Gastroesophageal sphincter (tissue), 3 donors: Measurements from ENCODE around the gene SLC9A3.

Experiments
- CTCF ChIP-seq, 4 experiments: fragments of 200-600 bp in 2 of 4; fragments of 450-650 bp in 2 of 4; sonication (generic) in 1 of 4; IDR thresholded peaks; one replicate each; pipeline ENCODE4 v1.5.1; 2017 to 2019; ENCODE audit warnings: antibody characterized with exemption in 4 of 4, mild to moderate bottlenecking in 2 of 4, moderate library complexity in 2 of 4
- EP300 ChIP-seq: sonication (generic); formaldehyde crosslinking; IDR thresholded peaks from one replicate; pipeline ENCODE4 v1.6.1; 2017; ENCODE audit warnings: antibody characterized with exemption, mild to moderate bottlenecking
- POLR2A ChIP-seq, 2 donors: fragments of 450-650 bp; IDR thresholded peaks; one replicate each; pipeline ENCODE4 v1.6.1; 2017; ENCODE audit warnings: antibody characterized with exemption in 2 of 2, mild to moderate bottlenecking in 2 of 2, moderate library complexity in 1 of 2

GRCh38 chr5:522899-523440 is 1.3 kb downstream of the SLC9A3 start:
- TF ChIP-seq POLR2A (IDR thresholded peaks at IDR 0.05), result no peak
- no peak for TF ChIP-seq CTCF (IDR thresholded peaks at IDR 0.05)
- TF ChIP-seq EP300, result no peak
